HG02973 (cell line): ENCODE results near the gene ZFYVE26.
"Not testable (repeated sequence)": the region's sequence is repeated elsewhere in the genome, so short reads cannot be mapped to it uniquely, and the experiment has no call there.

ENCODE experiments used
- ATAC-seq: cut with Tn5 transposase; IDR thresholded peaks from one replicate; pipeline ENCODE4 v1.9.1; 2021; ENCODE audit warnings: moderate library complexity; ENCODE audit not compliant: unreplicated experiment

ZFYVE26 gene

DNA sequence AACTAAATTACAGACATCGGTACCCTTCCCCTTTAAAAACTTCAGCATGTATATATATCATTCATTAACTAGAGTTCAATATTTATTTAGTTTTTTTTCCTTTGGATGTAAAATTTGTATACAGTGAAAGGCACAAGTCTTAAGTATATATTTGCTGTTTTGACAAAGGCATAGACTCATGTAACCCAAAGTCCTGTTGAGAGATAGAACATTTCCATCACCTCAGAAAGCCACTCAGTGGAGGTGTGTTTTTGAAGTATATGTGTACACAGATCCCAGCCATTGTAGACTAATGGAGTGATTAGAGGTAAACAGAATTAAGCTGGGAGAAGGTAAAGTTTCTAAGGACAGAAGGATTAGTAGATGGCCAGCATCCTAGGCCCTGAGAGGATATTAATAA is 99.3 kb downstream of the ZFYVE26 start:
- ATAC-seq = no peak

DNA sequence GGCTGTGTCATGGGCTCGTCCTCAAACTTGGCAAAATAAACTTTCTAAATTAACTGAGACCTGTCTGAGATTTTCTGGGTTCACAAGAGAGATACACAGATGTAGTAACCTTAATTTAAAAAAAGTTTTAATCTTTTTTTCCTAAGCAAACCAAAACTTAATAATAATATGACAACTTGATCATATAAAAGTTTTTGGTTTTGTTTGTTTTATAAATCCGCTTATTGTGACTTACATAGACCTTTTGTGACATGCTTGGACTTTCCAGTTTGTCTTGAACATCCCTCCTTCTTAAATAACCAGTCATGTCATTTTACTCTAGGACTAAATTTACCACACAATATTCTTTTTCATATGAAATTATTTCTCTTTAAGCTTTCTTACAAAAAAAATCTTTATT is 106.2 kb downstream of the ZFYVE26 start:
- ATAC-seq = no peak

DNA sequence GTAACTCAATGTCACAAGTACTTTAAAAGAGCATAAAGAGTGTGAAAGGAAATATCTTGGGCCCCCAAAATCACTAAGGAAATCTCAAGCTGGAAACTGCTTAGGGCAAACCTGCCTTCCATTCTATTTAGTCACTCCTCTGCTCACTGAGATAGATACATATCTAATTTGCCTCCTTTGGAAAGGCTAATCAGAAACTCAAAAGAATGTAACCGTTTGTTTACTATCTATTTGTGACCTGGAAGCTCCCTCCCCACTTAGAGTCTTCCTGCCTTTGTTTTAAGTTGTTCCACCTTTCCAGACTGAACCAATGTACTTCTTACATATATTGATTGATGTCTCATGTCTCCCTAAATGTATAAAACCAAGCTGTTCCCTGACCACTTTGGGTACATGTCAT is 106.6 kb downstream of the ZFYVE26 start:
- not testable (repeated sequence) for ATAC-seq

DNA sequence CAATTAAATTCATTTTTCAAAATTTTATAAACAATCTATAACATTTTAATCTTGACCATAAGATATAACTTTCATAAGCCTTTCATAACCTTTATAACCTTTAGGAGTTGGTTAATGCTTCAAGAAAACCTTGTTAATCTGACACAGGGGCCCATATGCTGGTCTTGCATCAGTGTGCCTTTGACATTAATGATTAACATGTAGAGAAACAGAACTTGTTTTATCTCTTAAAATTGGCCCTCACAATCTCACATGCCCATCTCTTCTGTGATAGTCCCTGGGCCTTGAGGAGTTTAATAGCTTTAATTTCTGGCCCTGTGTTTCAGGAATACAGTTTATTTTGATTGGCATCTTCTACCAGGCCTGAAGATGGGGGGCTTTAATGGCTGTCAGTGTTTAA is 107.0 kb downstream of the ZFYVE26 start:
- not testable (repeated sequence) for ATAC-seq

DNA sequence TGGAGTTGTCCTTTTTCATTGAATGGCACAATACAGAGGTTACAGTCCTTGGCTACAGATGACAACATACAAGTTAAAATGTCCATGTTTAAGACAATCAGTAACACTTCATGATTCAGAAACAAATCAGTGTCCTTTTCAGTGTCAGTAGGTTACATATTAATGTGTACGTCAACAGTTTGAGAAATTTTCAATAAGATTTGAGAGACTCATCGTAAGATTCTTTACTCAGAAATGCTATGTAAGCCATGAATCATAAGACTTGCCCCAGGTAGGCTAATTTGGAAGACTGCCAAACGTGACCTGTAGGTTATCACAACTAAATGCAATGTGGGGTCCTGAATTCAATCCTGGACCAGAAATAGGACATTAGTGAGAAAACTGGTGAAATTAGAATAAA is 111.2 kb downstream of the ZFYVE26 start:
- no peak for ATAC-seq

DNA sequence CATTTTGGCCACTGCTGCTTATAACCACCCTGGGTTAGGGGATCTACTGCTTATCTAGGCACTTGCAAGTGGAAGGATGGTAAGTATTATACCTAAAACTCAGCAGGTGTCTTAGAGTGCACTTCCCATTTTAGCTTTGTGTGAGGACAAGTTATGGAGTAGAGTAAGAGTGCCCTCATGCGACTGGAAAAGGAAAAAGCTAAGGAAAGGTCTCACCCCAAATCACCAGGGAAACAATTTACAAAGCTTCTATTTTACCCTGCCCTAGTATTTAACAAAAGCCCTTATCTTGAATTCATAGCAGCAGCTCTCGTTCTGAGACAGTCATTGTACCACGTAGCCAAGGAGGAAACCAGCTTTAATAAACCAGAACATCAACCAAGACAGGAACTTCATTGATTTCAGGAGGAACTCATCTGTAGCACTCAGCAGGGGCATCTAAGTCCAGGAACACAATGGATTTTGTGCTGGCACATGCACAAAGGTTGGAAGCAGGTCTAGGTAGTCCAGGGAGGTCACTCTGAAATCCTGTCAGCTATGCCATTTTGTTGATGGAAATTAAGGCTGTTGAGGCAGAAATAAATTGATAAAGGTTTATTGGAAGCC is 111.8 kb downstream of the ZFYVE26 start:
- ATAC-seq = no peak

DNA sequence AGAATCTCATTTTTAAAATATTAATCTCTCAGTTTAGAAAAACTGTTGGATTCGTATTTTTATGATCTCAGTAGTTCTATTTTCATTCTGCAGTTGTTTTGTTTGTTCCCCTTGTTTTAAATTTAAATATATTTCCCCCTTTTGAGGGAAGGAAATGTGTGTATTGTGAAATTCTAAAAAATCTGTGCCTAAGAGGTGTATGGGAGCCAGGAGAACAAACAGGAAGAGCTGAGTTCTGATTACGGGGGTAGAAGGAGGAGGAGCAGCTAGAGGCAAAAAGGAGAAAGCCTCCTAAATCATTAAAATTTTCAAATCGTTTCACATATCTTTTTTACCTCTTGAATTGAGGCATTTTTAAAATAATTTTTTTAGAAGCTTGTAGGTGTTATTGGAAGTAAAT is 112.4 kb downstream of the ZFYVE26 start:
- ATAC-seq = no peak

DNA sequence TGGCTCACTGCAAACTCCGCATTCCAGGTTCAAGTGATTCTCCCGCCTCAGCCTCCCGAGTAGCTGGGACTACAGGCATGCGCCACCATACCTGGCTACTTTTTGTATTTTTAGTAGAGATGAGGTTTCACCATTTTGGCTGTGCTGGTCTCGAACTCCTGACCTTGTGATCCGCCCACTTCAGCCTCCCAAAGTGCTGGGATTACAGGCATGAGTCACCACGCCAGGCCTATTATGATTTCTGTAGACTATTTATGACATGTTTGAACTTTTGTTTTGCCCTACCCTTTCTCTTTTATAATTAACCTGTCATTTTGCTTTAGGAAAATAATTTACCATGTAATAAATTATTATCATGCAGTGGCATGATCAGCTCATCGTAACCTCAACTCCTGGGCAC is 114.9 kb downstream of the ZFYVE26 start, which contains the start of gene RDH12:
RDH12 (plus strand) TSS at position 395 of the 400 bp plus-strand sequence. CDS start 20,757 bp downstream, outside the sequence.
- ATAC-seq = not testable (repeated sequence)

DNA sequence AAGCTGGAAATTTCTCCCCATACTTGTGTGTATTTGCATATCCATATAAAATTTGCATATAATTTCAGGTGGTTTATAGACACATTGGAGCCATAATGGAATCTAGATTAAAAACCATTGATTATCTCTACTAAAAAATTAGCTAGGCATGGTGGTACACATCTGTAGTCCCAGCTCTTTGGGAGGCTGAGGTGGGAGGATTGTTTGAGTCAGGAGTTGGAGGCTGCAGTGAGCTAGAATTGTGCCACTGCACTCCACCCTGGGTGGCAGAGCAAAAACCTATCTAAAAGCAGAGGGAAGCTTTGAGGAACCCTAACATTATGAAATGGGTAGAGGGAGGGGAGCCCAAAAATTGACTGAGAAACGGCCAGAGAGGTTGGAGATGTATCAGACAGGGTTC is 118.2 kb downstream of the ZFYVE26 start:
- ATAC-seq = no peak

DNA sequence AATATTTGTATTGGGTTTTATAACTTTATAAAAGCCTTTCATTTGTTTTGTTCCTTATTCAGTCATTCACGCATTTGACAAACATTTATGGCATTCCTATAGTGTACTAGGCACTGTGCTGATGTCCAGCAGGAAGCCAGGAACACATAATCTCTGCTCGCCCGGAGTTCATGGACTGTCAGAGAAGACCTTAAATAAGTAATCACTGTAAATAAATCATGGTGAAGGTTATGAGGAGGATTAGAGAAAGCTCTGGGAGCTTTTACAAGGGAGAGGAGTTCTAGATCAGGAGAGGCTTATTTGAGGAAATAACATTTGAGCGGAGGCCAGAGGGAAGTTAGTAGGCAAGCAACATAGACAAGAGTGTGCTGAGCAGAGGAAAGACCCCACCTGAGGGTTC is 119.4 kb downstream of the ZFYVE26 start:
- ATAC-seq = no peak
